HepG2 (cell line): ENCODE results near the gene MBLAC2. TPM values are rescaled to one million over a fixed set of nuclear protein-coding genes. Genes with fewer than 3 reads are reported as not detected.

Source experiments
- ATAC-seq: fragments of 200-7000 bp; cut with Tn5 transposase; 3 replicates; pipeline ENCODE4 v1.9.1; 2020; ENCODE audit warnings: mild to moderate bottlenecking, moderate library complexity
- BruUV-seq: library from RNA; stranded (reverse); fragments of 400-500 nt; replicated peaks from 2 replicates; lab custom pipeline; 2021; lab: Mats Ljungman, UMichigan
- CTCF ChIA-PET: fragments of 300-600 bp; formaldehyde crosslinking; extraction: SDS; loops from one replicate; lab custom pipeline; 2021; ENCODE audit warnings: low total read pairs, inconsistent platforms, low intra/inter-chr PET ratio; lab: Yijun Ruan, JAX
- POLR2A ChIA-PET: fragments of 350-600 bp; sonication (Branson Sonifier 250); formaldehyde crosslinking; loops from one replicate; lab custom pipeline; 2020; ENCODE audit warnings: antibody characterized with exemption, inconsistent platforms; lab: Yijun Ruan, JAX
- DNase-seq: peaks from one replicate; pipeline ENCODE4 v3.0.0-alpha.2; 2015; ENCODE audit warnings: low spot score
- FAIRE-seq: peaks from 3 replicates; lab custom pipeline; 2011; peaks lifted over from hg19 to GRCh38; lab: Jason Lieb, UNC
- H2AFZ ChIP-seq: one replicate; pipeline ENCODE4 v1.6.1; 2011; ENCODE audit warnings: low read length, inconsistent platforms
- H3K27ac ChIP-seq: fragments of 300-600 bp; 3 replicates; pipeline ENCODE4 v1.8.0; 2011; ENCODE audit warnings: mixed run types, mild to moderate bottlenecking, mixed read lengths, low read length, inconsistent platforms; ENCODE audit not compliant: insufficient read depth; ENCODE audit errors: extremely low read length
- H3K27me3 ChIP-seq, 2 experiments: fragments of 200-600 bp in 1 of 2; 2 replicates in 1 of 2; 3 replicates in 1 of 2; pipeline versions ENCODE4 v1.6.0 to v1.8.0; 2011; ENCODE audit warnings: low read length in 2 of 2, mild to moderate bottlenecking in 2 of 2, moderate library complexity in 2 of 2, inconsistent platforms in 1 of 2; ENCODE audit not compliant: insufficient read depth in 2 of 2, control insufficient read depth in 1 of 2
- H3K36me3 ChIP-seq, 2 experiments: fragments of 200-600 bp in 1 of 2; replicated peaks in 1 of 2; 2 replicates in 1 of 2; 3 replicates in 1 of 2; pipeline versions ENCODE4 v1.5.1 to v1.8.0; 2011; ENCODE audit warnings: low read length in 2 of 2, inconsistent platforms in 1 of 2; ENCODE audit not compliant: insufficient read depth in 2 of 2, control insufficient read depth in 1 of 2
- H3K4me1 ChIP-seq: 2 replicates; pipeline ENCODE4 v1.5.1; 2012; ENCODE audit warnings: low read length, inconsistent platforms; ENCODE audit not compliant: insufficient read depth
- H3K4me2 ChIP-seq: 2 replicates; pipeline ENCODE4 v1.6.0; 2011; ENCODE audit warnings: low read depth, low read length, inconsistent platforms
- H3K4me3 ChIP-seq, 3 experiments: fragments of 200-600 bp in 1 of 3; sonication (generic), shearing (Covaris generic) in 1 of 3; replicated peaks in 1 of 3; 2 replicates each; pipeline ENCODE4 v1.5.1; 2011 to 2016; ENCODE audit warnings: low read length in 3 of 3, inconsistent platforms in 2 of 3, low read depth in 2 of 3, mild to moderate bottlenecking in 2 of 3, control low read depth in 1 of 3, mixed read lengths in 1 of 3; ENCODE audit not compliant: insufficient read depth in 1 of 3
- H3K79me2 ChIP-seq: one replicate; pipeline ENCODE4 v1.6.1; 2011; ENCODE audit warnings: low read length, inconsistent platforms; ENCODE audit not compliant: insufficient read depth
- H3K9ac ChIP-seq: 2 replicates; pipeline ENCODE4 v1.6.0; 2011; ENCODE audit warnings: mild to moderate bottlenecking, low read depth, low read length, inconsistent platforms; ENCODE audit not compliant: insufficient read depth
- H3K9me3 ChIP-seq: 2 replicates; pipeline ENCODE4 v1.5.1; 2012; ENCODE audit warnings: mild to moderate bottlenecking, low read length
- H4K20me1 ChIP-seq: 2 replicates; pipeline ENCODE4 v1.6.0; 2011; ENCODE audit warnings: inconsistent platforms, mild to moderate bottlenecking, low read length, moderate library complexity; ENCODE audit not compliant: insufficient read depth
- AHR ChIP-seq: IDR thresholded peaks from 2 replicates; pipeline ENCODE4 v1.6.1; 2018; ENCODE audit warnings: missing genetic modification reagents, missing compliant biosample characterization
- HMG20B ChIP-seq: conservative IDR thresholded peaks from 2 replicates; pipeline ENCODE4 v1.6.1; 2016; ENCODE audit warnings: missing genetic modification reagents, missing compliant biosample characterization
- HOXA3 ChIP-seq: sonication (generic); formaldehyde crosslinking; IDR thresholded peaks from 2 replicates; pipeline ENCODE4 v1.5.0; 2020; ENCODE audit warnings: missing genetic modification reagents
- KDM5B ChIP-seq: sonication (generic); formaldehyde crosslinking; IDR thresholded peaks from 2 replicates; pipeline ENCODE4 v1.4.0; 2020; ENCODE audit warnings: missing genetic modification reagents, mild to moderate bottlenecking, borderline replicate concordance
- POLR2AphosphoS2 ChIP-seq: IDR thresholded peaks from 2 replicates; pipeline ENCODE4 v1.6.1; 2011; ENCODE audit warnings: low read depth, low read length, improper control_type of control experiment
- SATB2 ChIP-seq: sonication (generic); formaldehyde crosslinking; IDR thresholded peaks from 2 replicates; pipeline ENCODE4 v1.5.0; 2020; ENCODE audit warnings: missing genetic modification reagents
- SMARCC2 ChIP-seq: fragments of 450-650 bp; IDR thresholded peaks from 2 replicates; pipeline ENCODE4 v1.6.1; 2017; ENCODE audit warnings: antibody characterized with exemption, mild to moderate bottlenecking
- SMC3 ChIP-seq: IDR thresholded peaks from 2 replicates; pipeline ENCODE4 v1.6.1; 2011; ENCODE audit warnings: low read length, improper control_type of control experiment
- SP4 ChIP-seq: sonication (generic); formaldehyde crosslinking; IDR thresholded peaks from 2 replicates; pipeline ENCODE4 v1.8.1; 2023; ENCODE audit warnings: mild to moderate bottlenecking, missing genetic modification reagents
- U2AF2 ChIP-seq: fragments of 200-400 bp; formaldehyde crosslinking; IDR thresholded peaks from 2 replicates; pipeline ENCODE4 v1.6.1; 2017; ENCODE audit warnings: low read depth, mild to moderate bottlenecking, low read length
- ZNF30 ChIP-seq: sonication (generic); formaldehyde crosslinking; IDR thresholded peaks from 2 replicates; pipeline ENCODE4 v1.5.0; 2020; ENCODE audit warnings: mild to moderate bottlenecking, missing genetic modification reagents
- ZNF724P ChIP-seq: sonication (generic); formaldehyde crosslinking; IDR thresholded peaks from 2 replicates; pipeline ENCODE4 v1.8.0; 2022; ENCODE audit warnings: missing genetic modification reagents, borderline replicate concordance
- ZSCAN29 ChIP-seq: sonication (generic); formaldehyde crosslinking; conservative IDR thresholded peaks from 2 replicates; pipeline ENCODE4 v1.4.0; 2020; ENCODE audit warnings: mild to moderate bottlenecking, missing genetic modification reagents
- WGBS: methylation state at CpG from one replicate; pipeline ENCODE4 v1.1.6; 2017; ENCODE audit warnings: low lambda C conversion rate; 5-methylcytosine and 5-hydroxymethylcytosine counted together
- in situ Hi-C: cut with HindIII; loops from 2 replicates; pipeline ENCODE4 v1.10.0; 2017; ENCODE audit warnings: low pct_unique_long_range_greater_than_20kb; ENCODE audit not compliant: extremely low pct_ligation_motif_present
- intact Hi-C: fragments of 100-400 bp; cut with micrococcal nuclease; formaldehyde crosslinking; loops from one replicate; pipeline ENCODE4 v1.10.0; 2022; ENCODE audit not compliant: unreplicated experiment
- polyA plus RNA-seq, 8 experiments: library from polyadenylated mRNA; depleted of rRNA in 3 of 8; stranded (reverse) in 7 of 8; unstranded in 1 of 8; fragments of >200 nt; fragmentation: Illumina TruSeq in 4 of 8; extraction: Trizol in 4 of 8; gene quantifications; 2 replicates each; pipeline versions ENCODE4 v1.2.1 to v1.2.3, GENCODE V29; 2011 to 2016; ENCODE audit warnings: low read depth in 4 of 8, missing spikeins in 1 of 8, mixed read lengths in 1 of 8; ENCODE audit not compliant: insufficient read depth in 1 of 8
- total RNA-seq, 5 experiments: library from RNA; depleted of rRNA; stranded (reverse); fragments of >200 nt; fragmentation: Illumina TruSeq; extraction: Trizol; gene quantifications; 2 replicates each; pipeline ENCODE4 v1.2.3, GENCODE V29; 2016; ENCODE audit warnings: low read depth in 1 of 5
- TF ChIP-seq, protein P1 (sequence below): sonication (generic); formaldehyde crosslinking; IDR thresholded peaks from 2 replicates; pipeline ENCODE4 v1.4.0; 2020; ENCODE audit warnings: mild to moderate bottlenecking, missing genetic modification reagents, borderline replicate concordance
- TF ChIP-seq, protein P2 (sequence below): sonication (generic); formaldehyde crosslinking; IDR thresholded peaks from 2 replicates; pipeline ENCODE4 v1.8.0; 2022; ENCODE audit warnings: mild to moderate bottlenecking, missing genetic modification reagents; ENCODE audit not compliant: insufficient replicate concordance
- TF ChIP-seq, protein P3 (sequence below): sonication (generic); formaldehyde crosslinking; IDR thresholded peaks from 2 replicates; pipeline ENCODE4 v1.5.1; 2020; ENCODE audit warnings: mild to moderate bottlenecking, missing genetic modification reagents, borderline replicate concordance

Gene MBLAC2
- total and polyA plus RNA-seq, 2 of the 13 experiments (the other 11 are each of a cell fraction or from before 2014, with no cell fraction given) = 2.9 to 4.1 TPM

DNA sequence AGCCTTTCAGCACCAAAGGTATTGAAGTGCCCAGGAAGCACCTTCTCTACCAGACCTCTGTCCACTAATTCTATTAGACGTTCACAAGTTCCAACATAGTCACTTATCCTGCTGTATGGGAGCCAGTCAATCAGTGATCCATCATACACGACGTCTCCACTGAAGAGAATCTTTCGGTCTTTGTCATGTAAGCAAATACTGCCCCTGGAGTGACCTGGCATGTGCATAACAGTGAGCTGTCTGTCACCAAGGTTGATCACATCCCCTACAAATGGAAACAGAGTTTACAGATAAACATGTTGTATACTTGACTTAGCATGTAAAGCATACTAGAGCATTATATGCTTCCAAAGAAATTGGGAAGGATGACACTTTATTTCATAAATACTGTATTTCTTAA lies 13.3 kb downstream of the MBLAC2 start:
- intact Hi-C loops = no loop called here
- peaks cover 8% of the 10 kb centered on the region for H3K4me1 ChIP-seq
- peaks cover 1 to 5% of the 10 kb centered on the region in 2 experiments; a peak in 2 of 5 replicates for H3K36me3 ChIP-seq
- no peaks in the 10 kb centered on the region for H4K20me1 ChIP-seq
- FAIRE-seq (no peak), ATAC-seq (no peak), DNase-seq (no peak)
- no peaks in the 10 kb centered on the region for H3K27me3 ChIP-seq
- no peak overlapping the region for H3K9ac ChIP-seq
- CTCF ChIA-PET = no interaction called here
- in situ Hi-C loops = no loop called here
- H2AFZ ChIP-seq = no peak overlapping the region
- POLR2A ChIA-PET = interaction anchor here (1.0 kb wide), 1 partner anchor 13 kb away, joined by 3 read pairs; the partner anchor contains the start of genes MBLAC2 and POLR3G
- no TSS peak for BruUV-seq
- H3K4me2 ChIP-seq = no peak overlapping the region
- no peak overlapping the region for H3K4me3 ChIP-seq
- H3K27ac ChIP-seq = no peak overlapping the region
- WGBS = 93% methylated on average over 4 of the region's 4 CpGs
- no peaks in the 10 kb centered on the region for H3K9me3 ChIP-seq
- no peaks in the 10 kb centered on the region for H3K79me2 ChIP-seq
- TF ChIP-seq SMARCC2 (no peak), AHR (CRISPR knock-in tag) (no peak), POLR2AphosphoS2 (no peak), HOXA3 (no peak), HMG20B (no peak), SMC3 (no peak), ZSCAN29 (CRISPR knock-in tag) (no peak), ZNF724P (CRISPR knock-in tag) (no peak), U2AF2 (no peak), KDM5B (CRISPR knock-in tag) (no peak), ZNF30 (CRISPR knock-in tag) (no peak), SATB2 (CRISPR knock-in tag) (no peak), SP4 (CRISPR knock-in tag) (no peak)
- TF ChIP-seq, protein P1, sequence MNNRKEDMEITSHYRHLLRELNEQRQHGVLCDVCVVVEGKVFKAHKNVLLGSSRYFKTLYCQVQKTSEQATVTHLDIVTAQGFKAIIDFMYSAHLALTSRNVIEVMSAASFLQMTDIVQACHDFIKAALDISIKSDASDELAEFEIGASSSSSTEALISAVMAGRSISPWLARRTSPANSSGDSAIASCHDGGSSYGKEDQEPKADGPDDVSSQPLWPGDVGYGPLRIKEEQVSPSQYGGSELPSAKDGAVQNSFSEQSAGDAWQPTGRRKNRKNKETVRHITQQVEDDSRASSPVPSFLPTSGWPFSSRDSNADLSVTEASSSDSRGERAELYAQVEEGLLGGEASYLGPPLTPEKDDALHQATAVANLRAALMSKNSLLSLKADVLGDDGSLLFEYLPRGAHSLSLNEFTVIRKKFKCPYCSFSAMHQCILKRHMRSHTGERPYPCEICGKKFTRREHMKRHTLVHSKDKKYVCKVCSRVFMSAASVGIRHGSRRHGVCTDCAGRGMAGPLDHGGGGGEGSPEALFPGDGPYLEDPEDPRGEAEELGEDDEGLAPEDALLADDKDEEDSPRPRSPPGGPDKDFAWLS (CRISPR knock-in tag) = no peak
- TF ChIP-seq, protein P2, sequence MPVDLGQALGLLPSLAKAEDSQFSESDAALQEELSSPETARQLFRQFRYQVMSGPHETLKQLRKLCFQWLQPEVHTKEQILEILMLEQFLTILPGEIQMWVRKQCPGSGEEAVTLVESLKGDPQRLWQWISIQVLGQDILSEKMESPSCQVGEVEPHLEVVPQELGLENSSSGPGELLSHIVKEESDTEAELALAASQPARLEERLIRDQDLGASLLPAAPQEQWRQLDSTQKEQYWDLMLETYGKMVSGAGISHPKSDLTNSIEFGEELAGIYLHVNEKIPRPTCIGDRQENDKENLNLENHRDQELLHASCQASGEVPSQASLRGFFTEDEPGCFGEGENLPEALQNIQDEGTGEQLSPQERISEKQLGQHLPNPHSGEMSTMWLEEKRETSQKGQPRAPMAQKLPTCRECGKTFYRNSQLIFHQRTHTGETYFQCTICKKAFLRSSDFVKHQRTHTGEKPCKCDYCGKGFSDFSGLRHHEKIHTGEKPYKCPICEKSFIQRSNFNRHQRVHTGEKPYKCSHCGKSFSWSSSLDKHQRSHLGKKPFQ (CRISPR knock-in tag) = no peak
- TF ChIP-seq, protein P3, sequence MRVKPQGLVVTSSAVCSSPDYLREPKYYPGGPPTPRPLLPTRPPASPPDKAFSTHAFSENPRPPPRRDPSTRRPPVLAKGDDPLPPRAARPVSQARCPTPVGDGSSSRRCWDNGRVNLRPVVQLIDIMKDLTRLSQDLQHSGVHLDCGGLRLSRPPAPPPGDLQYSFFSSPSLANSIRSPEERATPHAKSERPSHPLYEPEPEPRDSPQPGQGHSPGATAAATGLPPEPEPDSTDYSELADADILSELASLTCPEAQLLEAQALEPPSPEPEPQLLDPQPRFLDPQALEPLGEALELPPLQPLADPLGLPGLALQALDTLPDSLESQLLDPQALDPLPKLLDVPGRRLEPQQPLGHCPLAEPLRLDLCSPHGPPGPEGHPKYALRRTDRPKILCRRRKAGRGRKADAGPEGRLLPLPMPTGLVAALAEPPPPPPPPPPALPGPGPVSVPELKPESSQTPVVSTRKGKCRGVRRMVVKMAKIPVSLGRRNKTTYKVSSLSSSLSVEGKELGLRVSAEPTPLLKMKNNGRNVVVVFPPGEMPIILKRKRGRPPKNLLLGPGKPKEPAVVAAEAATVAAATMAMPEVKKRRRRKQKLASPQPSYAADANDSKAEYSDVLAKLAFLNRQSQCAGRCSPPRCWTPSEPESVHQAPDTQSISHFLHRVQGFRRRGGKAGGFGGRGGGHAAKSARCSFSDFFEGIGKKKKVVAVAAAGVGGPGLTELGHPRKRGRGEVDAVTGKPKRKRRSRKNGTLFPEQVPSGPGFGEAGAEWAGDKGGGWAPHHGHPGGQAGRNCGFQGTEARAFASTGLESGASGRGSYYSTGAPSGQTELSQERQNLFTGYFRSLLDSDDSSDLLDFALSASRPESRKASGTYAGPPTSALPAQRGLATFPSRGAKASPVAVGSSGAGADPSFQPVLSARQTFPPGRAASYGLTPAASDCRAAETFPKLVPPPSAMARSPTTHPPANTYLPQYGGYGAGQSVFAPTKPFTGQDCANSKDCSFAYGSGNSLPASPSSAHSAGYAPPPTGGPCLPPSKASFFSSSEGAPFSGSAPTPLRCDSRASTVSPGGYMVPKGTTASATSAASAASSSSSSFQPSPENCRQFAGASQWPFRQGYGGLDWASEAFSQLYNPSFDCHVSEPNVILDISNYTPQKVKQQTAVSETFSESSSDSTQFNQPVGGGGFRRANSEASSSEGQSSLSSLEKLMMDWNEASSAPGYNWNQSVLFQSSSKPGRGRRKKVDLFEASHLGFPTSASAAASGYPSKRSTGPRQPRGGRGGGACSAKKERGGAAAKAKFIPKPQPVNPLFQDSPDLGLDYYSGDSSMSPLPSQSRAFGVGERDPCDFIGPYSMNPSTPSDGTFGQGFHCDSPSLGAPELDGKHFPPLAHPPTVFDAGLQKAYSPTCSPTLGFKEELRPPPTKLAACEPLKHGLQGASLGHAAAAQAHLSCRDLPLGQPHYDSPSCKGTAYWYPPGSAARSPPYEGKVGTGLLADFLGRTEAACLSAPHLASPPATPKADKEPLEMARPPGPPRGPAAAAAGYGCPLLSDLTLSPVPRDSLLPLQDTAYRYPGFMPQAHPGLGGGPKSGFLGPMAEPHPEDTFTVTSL (CRISPR knock-in tag) = no peak
